OCI-LY7 (cell line): ENCODE results near the gene PITPNM3. TPM values are rescaled to one million over a fixed set of nuclear protein-coding genes. Genes with fewer than 3 reads are reported as not detected.

Source experiments
- BruUV-seq: library from RNA; stranded (reverse); fragments of 400-500 nt; replicated peaks from 2 replicates; lab custom pipeline; 2021; lab: Mats Ljungman, UMichigan
- CTCF ChIA-PET: fragments of 300-600 bp; sonication (Branson Sonifier 250); formaldehyde crosslinking; loops from one replicate; lab custom pipeline; 2022; ENCODE audit warnings: antibody characterized with exemption; ENCODE audit not compliant: unreplicated experiment; lab: Charles Lee
- POLR2A ChIA-PET: fragments of 300-600 bp; sonication (Branson Sonifier 250); formaldehyde crosslinking; loops from one replicate; lab custom pipeline; 2022; ENCODE audit warnings: antibody characterized with exemption; lab: Charles Lee
- DNase-seq: peaks from one replicate; pipeline ENCODE4 v3.0.0-alpha.2; 2015; ENCODE audit warnings: low spot score
- H2AFZ ChIP-seq: fragments of 200-600 bp; sonication (generic), shearing (Covaris generic); 2 replicates; pipeline ENCODE4 v1.6.1; 2014; ENCODE audit warnings: mild to moderate bottlenecking, antibody characterized with exemption, low read length, moderate library complexity
- H3K27ac ChIP-seq: fragments of 200-600 bp; sonication (generic); 2 replicates; pipeline ENCODE4 v1.5.1; 2014; ENCODE audit warnings: mixed run types, low read depth, mild to moderate bottlenecking, moderate library complexity, low read length, inconsistent platforms; ENCODE audit not compliant: poor library complexity, severe bottlenecking
- H3K36me3 ChIP-seq: fragments of 200-600 bp; sonication (generic); 2 replicates; pipeline ENCODE4 v1.6.1; 2014; ENCODE audit warnings: mild to moderate bottlenecking, antibody characterized with exemption, low read length, moderate library complexity, mixed read lengths; ENCODE audit not compliant: insufficient read depth
- H3K4me1 ChIP-seq: fragments of 200-600 bp; sonication (generic); 2 replicates; pipeline ENCODE4 v1.5.1; 2014; ENCODE audit warnings: mild to moderate bottlenecking, low read length; ENCODE audit not compliant: insufficient read depth, poor library complexity, severe bottlenecking
- H3K4me2 ChIP-seq: fragments of 200-600 bp; sonication (generic); 2 replicates; pipeline ENCODE4 v1.6.1; 2014; ENCODE audit warnings: mild to moderate bottlenecking, low read length
- H3K4me3 ChIP-seq: fragments of 200-600 bp; sonication (generic); 2 replicates; pipeline ENCODE4 v1.5.1; 2014; ENCODE audit warnings: mild to moderate bottlenecking, low read depth, low read length; ENCODE audit not compliant: poor library complexity, severe bottlenecking
- H3K79me2 ChIP-seq: fragments of 200-600 bp; sonication (generic); 2 replicates; pipeline ENCODE4 v1.6.1; 2016; ENCODE audit warnings: low read depth, mild to moderate bottlenecking, low read length, moderate library complexity, mixed read lengths; ENCODE audit not compliant: insufficient read depth
- H3K9me2 ChIP-seq: fragments of 200-600 bp; sonication (generic); 2 replicates; pipeline ENCODE4 v1.6.1; 2016; ENCODE audit warnings: mild to moderate bottlenecking, low read length, mixed read lengths; ENCODE audit not compliant: insufficient read depth
- H3K9me3 ChIP-seq: fragments of 200-600 bp; sonication (generic); 2 replicates; pipeline ENCODE4 v1.6.1; 2014; ENCODE audit warnings: mild to moderate bottlenecking, mixed run types, low read length, mixed read lengths
- H4K20me1 ChIP-seq: fragments of 200-600 bp; sonication (generic); 2 replicates; pipeline ENCODE4 v1.6.1; 2014; ENCODE audit warnings: mild to moderate bottlenecking, antibody characterized with exemption, low read length, moderate library complexity, mixed read lengths; ENCODE audit not compliant: insufficient read depth
- CTCF ChIP-seq: fragments of 200-600 bp; sonication (generic); conservative IDR thresholded peaks from 2 replicates; pipeline ENCODE4 v1.5.1; 2014; ENCODE audit warnings: mild to moderate bottlenecking, antibody characterized with exemption, low read length, moderate library complexity, mixed read lengths
- EZH2phosphoT487 ChIP-seq: fragments of 200-600 bp; sonication (generic); IDR thresholded peaks from 2 replicates; pipeline ENCODE4 v1.6.1; 2018; ENCODE audit warnings: low read depth, borderline replicate concordance, mild to moderate bottlenecking, mixed run types, antibody characterized with exemption, low read length, moderate library complexity, mixed read lengths
- intact Hi-C: fragments of 100-400 bp; cut with micrococcal nuclease; formaldehyde crosslinking; loops from one replicate; pipeline ENCODE4 v1.10.0; 2022; ENCODE audit not compliant: unreplicated experiment
- total RNA-seq, 2 experiments: library from RNA; depleted of rRNA in 1 of 2; stranded (reverse); fragments of >200 nt in 1 of 2; shearing (Covaris generic) in 1 of 2; gene quantifications; 2 replicates each; pipeline ENCODE4 v1.2.3, GENCODE V29; 2014 to 2022

PITPNM3 gene
- total RNA-seq, 2 experiments from 2014 or later = 0.76 to 1.6 TPM

DNA sequence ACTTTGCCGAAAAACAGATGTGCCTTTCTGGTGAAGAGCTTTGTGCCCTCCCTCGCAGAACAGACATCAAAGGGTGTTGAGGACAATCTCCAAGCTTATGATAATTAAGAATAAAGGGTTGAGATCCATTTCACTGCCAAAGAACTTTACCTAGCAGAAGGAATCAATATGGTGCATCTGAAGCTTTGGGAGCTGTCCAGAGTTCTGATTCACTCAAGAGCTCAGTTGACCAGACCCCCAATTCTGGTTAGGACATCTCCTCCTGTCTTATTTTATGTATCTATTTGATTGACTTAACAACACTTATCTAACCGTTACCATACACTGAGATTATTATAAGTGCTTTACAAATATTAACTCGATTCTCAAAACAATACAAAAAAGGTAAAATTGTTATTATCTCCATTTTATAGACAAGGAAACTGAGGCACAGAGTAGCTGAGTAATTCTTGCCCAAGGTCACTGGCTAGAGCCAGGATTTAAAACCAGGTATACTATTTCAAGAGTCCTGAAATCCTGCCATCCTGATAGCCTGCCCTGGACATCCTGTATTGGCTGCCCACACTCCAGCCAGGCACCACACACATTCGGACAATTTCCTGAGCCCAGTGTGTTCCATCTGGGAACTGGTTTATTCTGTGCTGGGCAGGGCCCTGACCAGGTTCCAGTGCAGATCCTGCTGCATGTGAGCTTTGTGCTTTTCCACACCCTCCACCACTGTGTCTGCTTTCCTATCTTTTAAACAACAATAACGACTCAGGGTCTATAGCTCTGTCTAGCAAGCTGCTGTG is 29.8 kb downstream of the PITPNM3 start:
- Histone ChIP-seq H4K20me1 (no peaks in the 10 kb centered on the region), H3K4me1 (peaks cover 6% of the 10 kb centered on the region), H3K79me2 (no peaks in the 10 kb centered on the region), H3K27ac (no peak overlapping the region), H3K9me2 (no peaks in the 10 kb centered on the region), H3K36me3 (no peaks in the 10 kb centered on the region), H3K4me2 (no peak overlapping the region), H3K9me3 (no peaks in the 10 kb centered on the region), H2AFZ (no peak overlapping the region), H3K4me3 (no peak overlapping the region)
- BruUV-seq = no TSS peak
- CTCF ChIA-PET = no interaction called here
- intact Hi-C loops = no loop called here
- TF ChIP-seq CTCF (no peak), EZH2phosphoT487 (no peak)
- DNase-seq = peak; percentile 5
- POLR2A ChIA-PET = no interaction called here

GRCh38 chr17:6525731-6526130 is 30.6 kb downstream of the PITPNM3 start:
- POLR2A ChIA-PET = no interaction called here
- H3K4me2 ChIP-seq = no peak overlapping the region
- BruUV-seq = no TSS peak

More at GRCh38 chr17:6525731-6526130, 30.6 kb downstream of the PITPNM3 start:
- Histone ChIP-seq H3K27ac (no peak overlapping the region), H4K20me1 (no peaks in the 10 kb centered on the region), H2AFZ (no peak overlapping the region), H3K9me2 (no peaks in the 10 kb centered on the region), H3K36me3 (no peaks in the 10 kb centered on the region), H3K4me1 (peaks cover 6% of the 10 kb centered on the region), H3K9me3 (no peaks in the 10 kb centered on the region), H3K4me3 (no peak overlapping the region), H3K79me2 (no peaks in the 10 kb centered on the region)
- CTCF ChIA-PET = no interaction called here
- intact Hi-C loops = no loop called here
- no peak for DNase-seq
- TF ChIP-seq EZH2phosphoT487 (no peak), CTCF (no peak)
